Measurements from ENCODE around the gene SLC39A13.

SLC39A13 gene

DNA sequence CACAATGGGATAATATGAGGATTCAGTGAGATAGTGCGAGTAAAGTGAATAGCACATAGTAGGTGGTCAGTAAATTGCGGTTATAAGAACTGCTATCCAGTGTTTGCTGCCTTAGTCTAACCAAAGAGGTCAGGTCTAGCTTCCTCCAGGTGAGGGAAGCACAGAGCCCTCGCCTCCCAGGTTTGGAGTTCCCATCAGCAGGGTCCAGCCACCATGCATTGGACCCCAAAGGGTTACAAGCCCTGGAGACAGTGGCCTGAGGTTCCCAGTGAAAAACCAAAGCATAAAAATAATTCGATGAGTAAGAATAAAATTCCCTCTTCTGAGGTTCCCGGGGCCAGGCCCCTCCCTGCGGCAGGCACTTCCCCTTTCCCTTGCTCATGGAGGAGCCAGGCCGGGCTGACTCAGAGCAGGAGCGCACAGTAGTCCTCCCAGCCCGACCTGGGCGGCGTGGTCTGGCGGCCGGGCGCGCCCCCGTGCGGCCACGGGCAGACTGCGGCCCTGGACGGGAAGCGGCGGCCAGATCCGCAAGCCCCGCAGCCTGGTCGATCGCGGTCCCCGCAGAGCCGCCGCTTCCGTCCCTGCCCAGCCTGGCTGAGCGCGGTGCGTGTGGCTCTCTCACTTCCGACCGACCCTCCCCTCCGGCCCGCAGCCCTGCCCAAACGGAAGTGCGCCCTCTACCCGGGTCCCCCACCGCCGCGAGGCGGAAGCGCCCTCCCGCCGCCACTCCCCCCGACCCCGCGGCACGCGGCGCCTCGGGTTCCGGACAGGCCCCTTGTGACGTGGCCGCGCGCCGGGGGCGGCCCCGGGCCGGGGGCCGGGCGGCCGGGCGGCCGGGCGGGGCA lies at the start of gene SLC39A13:
TSS of gene SLC39A13 (plus strand) at position 845 of the 845 bp plus-strand sequence. CDS start 1,505 bp downstream, outside the sequence.
- peak; percentile 96 for DNase-seq

- DNase-seq, result no peak
Observed at GRCh38 chr11:47358731-47359051, 49.7 kb upstream of the SLC39A13 start.

DNA sequence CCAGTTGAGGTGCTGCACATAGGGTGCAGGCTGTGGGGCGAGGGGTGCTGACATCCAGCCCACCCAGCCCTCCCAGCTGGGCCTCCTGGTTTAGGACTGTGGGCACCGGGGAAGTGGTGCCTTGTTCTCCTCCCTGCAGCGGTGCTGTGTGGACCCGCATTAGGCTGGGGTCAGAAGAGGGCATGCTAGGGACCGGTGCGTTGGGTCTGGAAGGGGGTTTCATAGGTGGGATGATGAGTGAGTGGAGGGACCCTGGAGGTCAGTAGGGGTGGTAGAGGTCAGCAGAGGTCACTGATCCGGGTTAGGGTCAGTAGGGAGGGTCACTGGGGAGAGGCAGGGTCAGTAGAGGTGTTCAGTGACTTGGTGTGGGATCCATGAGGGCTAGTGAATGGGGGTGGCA lies 49.2 kb upstream of the SLC39A13 start:
- no peak for DNase-seq

DNA sequence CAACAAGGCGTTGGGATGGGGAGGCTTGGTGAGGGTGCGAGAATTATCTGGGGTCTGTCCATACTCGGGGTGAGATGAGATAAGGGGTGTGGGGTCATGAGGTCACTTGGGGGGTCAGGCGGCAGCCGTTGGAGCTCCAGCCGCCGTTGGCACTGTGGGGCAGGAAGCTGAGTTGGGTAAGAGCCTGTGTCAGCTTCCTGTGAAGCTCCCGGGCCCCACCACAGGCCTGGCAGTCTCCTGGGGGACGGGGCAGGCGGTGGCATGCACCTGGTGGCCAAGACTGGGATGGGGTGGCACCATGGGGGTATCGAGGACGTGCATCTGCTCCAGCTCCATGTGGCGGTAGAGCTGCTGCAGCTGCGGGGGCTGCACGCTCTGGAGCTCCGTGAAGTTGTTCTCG lies 48.8 kb upstream of the SLC39A13 start:
- peak; percentile 88 for DNase-seq

GRCh38 chr11:47360341-47360740 lies 48.0 kb upstream of the SLC39A13 start:
- DNase-seq, result no peak

DNA sequence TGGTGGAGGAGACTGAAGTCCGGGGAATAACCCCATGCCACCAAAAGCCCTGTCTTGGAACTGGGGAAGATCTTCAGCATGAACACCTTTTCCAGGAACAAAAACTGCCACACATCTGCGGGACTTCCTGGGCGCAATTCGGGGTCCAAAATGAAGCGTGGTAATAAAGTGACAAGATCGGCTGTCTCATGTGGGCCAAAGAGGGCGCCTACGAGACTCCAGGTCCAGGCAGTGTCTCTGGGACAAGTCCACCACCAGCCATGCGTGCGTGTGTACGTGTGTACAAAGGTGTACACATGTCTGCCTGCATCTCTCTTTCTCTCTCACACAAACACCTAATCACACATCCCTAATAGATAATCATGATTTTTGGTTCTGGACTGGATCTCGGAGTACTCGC lies 47.0 kb upstream of the SLC39A13 start:
- DNase-seq, result no peak

GRCh38 chr11:47366020-47366490 lies 42.3 kb upstream of the SLC39A13 start:
- DNase-seq, result no peak

GRCh38 chr11:47369676-47370075 lies 38.7 kb upstream of the SLC39A13 start:
- no peak for DNase-seq

- no peak for DNase-seq
Observed at GRCh38 chr11:47372422-47372821, 36.0 kb upstream of the SLC39A13 start.

- DNase-seq, result peak; percentile 24
Observed at GRCh38 chr11:47373876-47374719, 34.3 kb upstream of the SLC39A13 start.

GRCh38 chr11:47374720-47375019 lies 33.7 kb upstream of the SLC39A13 start:
- no peak for DNase-seq

DNA sequence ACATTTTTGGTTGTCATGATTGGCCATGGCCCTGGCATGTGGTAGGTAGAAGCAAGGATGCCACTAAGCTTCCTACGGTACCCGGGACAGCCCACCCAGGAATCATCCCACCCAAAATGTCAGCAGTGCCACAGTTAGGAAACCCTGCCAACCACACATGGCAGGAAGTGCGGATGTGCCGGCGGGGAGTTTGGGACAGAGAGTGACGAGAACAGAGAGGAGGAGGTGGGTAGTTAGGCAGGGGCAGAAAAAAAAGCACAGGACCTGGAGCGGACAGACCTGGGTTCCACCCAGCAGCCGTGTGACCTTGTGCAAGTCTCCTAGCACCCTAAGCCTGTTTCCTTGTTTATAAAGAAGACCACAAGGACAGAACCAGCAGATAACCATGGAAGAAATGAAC lies 33.4 kb upstream of the SLC39A13 start:
- DNase-seq, result no peak

DNA sequence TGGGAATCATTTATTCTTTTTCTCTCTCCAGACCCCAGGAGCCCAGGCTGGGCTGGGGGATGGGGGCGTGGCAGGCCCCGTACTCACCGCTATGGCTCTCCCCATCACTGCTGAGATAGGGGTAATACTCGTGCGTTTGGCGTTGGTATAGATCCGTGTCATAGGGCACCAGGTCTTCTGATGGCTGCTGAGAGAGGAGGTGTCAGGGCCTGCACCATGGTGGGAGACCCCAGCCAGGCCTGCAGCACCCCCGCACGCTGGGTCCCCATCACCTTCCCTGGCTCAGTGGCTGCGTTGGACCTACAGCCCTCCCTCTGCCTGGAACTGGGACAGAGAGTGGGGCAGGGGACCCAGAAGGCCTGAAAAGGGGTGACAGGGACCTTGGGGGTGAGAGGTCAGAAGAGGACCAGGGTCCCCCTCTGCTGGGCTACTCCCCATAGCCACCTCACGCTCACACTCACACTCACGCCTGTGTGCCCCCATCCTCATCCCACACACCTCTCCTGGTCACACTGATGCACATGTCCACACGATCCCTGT lies 32.8 kb upstream of the SLC39A13 start:
- DNase-seq, result no peak

- DNase-seq, result no peak
Observed at GRCh38 chr11:47376107-47376524, 32.3 kb upstream of the SLC39A13 start.

DNA sequence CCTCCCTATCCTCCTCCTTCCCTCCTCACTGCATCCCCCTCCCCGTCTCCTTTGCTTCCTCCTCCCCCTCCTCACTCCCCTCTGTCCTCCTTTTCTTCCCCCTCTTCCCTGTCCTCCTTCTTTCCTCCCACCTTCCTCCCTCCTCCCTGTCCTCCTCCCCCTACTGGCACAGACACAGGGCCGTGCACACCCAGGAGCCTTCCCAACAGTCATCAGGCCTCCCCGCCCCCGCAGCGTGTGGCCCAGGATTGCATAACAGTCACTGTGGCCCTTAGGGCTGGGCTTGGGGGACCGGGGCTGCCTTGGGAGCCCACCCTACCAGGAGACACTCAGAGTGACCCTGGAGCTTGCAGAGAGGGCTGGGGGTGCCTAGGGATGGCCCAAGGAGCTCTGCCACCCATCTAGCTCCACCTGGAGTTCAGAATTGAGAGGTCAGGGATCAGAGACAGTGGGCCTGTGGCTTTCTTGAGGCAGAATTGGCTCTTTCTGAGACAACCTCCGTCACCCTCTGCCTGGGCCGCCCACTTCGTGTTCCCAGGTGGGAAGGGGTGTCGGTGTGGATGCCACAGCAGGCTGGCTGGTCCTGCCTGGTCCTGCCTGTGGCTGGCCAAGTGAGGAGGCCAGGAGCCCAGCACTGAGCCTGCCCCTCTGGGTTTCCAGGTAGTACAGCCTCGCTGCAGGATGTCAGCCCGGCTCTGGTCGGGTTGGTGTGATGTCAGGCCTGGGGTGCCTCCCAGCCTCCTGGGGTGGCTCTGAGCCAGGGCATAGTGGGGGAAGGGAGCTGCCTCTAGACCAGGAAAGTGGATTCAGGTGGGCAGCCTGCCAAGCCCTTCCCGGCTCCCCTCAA lies 31.6 kb upstream of the SLC39A13 start:
- peak; percentile 67 for DNase-seq

DNA sequence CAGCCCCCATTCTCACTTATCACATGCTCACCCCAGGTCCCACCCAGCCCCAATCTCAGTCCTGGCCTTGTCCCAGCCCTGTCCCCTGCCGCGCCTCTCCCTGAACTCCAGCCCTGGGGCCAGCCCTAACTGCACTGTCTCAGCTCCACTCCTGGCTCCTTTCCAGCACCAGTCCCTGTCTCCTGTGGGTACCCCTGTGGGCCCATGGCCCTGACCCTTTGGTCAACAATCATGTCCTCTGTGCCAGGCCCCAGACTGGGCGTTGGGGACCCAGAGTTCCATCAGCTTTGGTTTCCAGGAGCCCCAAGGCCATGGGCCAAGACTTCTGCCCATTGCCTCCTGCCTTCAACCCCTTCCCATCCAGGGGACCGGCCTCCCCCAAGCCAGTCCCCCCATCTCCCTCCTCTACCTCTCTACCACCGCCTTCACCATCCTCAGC lies 30.8 kb upstream of the SLC39A13 start:
- no peak for DNase-seq

DNA sequence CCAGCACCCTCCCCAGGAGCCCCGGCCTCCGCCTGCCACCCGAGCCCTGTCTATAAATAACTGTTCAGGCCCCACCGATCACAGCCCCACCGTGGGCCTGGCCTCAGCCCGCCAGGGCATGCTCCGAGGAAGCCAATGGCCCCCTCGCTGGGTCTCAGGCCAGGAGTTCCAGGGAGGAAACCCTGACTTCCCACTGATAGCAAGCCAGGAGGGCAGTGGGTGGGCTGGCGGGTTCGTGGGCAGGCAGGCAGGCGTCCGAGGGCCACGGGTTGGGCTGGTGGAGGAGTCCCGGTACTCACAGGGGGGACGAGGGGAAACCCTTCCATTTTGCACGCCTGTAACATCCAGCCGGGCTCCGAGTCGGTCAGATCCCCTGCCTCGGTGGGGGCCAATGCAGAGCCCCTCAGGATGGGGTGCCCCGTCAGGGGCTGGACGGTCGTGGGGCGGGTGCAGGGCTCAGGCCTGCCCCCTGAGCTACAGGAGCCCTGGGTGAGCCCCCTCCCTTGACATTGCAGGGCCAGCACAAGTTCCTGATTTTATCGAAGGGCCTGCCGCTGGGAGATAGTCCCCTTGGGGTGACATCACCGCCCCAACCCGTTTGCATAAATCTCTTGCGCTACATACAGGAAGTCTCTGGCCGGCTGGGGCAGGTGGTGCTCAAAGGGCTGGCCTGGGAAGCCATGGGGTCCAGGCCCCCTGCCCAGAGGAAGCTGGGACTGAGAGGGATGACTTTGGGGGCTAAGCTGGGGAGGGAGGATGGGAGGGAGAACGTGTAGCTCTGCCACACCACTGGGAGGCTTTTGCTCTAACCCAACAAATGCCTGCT lies 30.2 kb upstream of the SLC39A13 start, which contains the start of gene SPI1:
TSS of gene SPI1 (minus strand) at position 538 of the 826 bp plus-strand sequence. CDS start at position 344, 194 bp downstream.
- peak; percentile 94 for DNase-seq

- DNase-seq, result no peak
Observed at GRCh38 chr11:47378836-47379170, 29.6 kb upstream of the SLC39A13 start.

GRCh38 chr11:47379317-47379716 lies 29.1 kb upstream of the SLC39A13 start:
- no peak for DNase-seq

DNA sequence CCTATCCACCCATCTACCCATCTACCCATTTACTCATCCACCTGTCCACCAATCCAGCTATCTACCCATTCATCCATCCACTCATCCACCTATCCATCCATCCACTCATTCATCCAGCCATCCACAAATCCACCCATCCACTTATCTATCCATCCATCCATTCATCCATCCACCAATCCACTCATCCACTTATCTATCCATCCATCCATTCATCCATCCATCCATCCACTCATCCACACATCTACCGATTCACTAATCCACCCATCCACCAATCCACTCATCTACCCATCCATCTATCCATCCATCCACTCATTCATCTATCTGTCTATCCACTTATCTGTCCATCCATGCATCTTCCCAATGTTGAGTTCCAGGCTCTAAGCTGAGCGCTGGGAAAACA lies 28.3 kb upstream of the SLC39A13 start:
- DNase-seq, result no peak

DNA sequence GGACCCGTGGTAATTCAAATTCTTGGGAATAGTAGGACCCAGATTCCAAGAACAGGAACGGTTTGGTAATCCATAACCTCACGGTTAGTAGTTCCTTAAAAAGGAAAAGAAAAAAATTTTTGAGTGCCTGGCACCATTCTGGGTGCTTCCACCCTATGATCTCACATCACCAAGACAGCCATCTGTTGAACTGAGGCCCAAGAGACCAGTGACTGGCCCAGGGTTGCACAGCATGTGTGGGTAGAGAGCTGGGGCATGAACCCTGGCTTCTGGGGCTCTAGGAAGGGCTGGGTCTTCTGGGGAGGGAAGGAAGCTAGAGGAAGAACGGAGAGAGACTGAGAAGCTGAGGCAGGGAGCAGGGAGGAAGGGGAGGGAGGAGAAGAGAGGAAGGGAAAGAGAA lies 25.3 kb upstream of the SLC39A13 start:
- DNase-seq, result peak; percentile 32

GRCh38 chr11:47384498-47384897 lies 23.9 kb upstream of the SLC39A13 start:
- no peak for DNase-seq

Measured in MV-4-11 (cell line).